Gastroesophageal sphincter (tissue), 4 donors: ENCODE results near the gene NOS3. TPM values are rescaled to one million over a fixed set of nuclear protein-coding genes. Genes with fewer than 3 reads are reported as not detected.

ENCODE experiments used
- ATAC-seq: fragments of 150-250 bp; one replicate; pipeline ENCODE4 v1.9.1; 2016; ENCODE audit warnings: mild to moderate bottlenecking, moderate library complexity
- H3K27ac ChIP-seq, 4 donors: fragments of 200-600 bp; sonication (generic) in 3 of 4; 1 replicate in 3 of 4; 2 replicates in 1 of 4; pipeline ENCODE4 v1.5.1; 2016 to 2019
- H3K27me3 ChIP-seq: fragments of 200-600 bp; sonication (generic); one replicate; pipeline ENCODE4 v1.5.1; 2019
- H3K36me3 ChIP-seq, 2 donors: fragments of 200-600 bp; sonication (generic); one replicate each; pipeline ENCODE4 v1.5.1; 2019; ENCODE audit warnings: control low read depth in 1 of 2
- H3K4me1 ChIP-seq, 3 donors: fragments of 200-600 bp; sonication (generic); 1 replicate in 2 of 3; 2 replicates in 1 of 3; pipeline ENCODE4 v1.5.1; 2016 to 2019; ENCODE audit warnings: control low read depth in 2 of 3
- H3K4me3 ChIP-seq, 2 donors: fragments of 200-600 bp; sonication (generic); one replicate each; pipeline ENCODE4 v1.5.1; 2019; ENCODE audit warnings: mild to moderate bottlenecking in 1 of 2, moderate library complexity in 1 of 2
- H3K9me3 ChIP-seq, 3 donors: fragments of 200-600 bp; sonication (generic); one replicate each; pipeline ENCODE4 v1.5.1; 2017 to 2019; ENCODE audit warnings: control low read depth in 2 of 3
- EP300 ChIP-seq: sonication (generic); formaldehyde crosslinking; IDR thresholded peaks from one replicate; pipeline ENCODE4 v1.6.1; 2017; ENCODE audit warnings: antibody characterized with exemption, mild to moderate bottlenecking
- POLR2A ChIP-seq, 2 donors: fragments of 450-650 bp; IDR thresholded peaks; one replicate each; pipeline ENCODE4 v1.6.1; 2017; ENCODE audit warnings: antibody characterized with exemption in 2 of 2, mild to moderate bottlenecking in 2 of 2, moderate library complexity in 1 of 2
- POLR2AphosphoS5 ChIP-seq: sonication (generic); formaldehyde crosslinking; IDR thresholded peaks from one replicate; pipeline ENCODE4 v1.6.1; 2017; ENCODE audit warnings: antibody characterized with exemption
- WGBS, 2 donors: methylation state at CpG; one replicate each; pipeline ENCODE4 v1.1.5; 2018; ENCODE audit warnings: low coverage in 1 of 2; 5-methylcytosine and 5-hydroxymethylcytosine counted together
- total RNA-seq, 4 donors: library from RNA; depleted of rRNA; stranded (reverse); fragments of >200 nt; gene quantifications; one replicate each; pipeline ENCODE4 v1.1.0, GENCODE V29; 2016
- TF ChIP-seq, protein P1 (sequence below), 4 experiments: fragments of 200-600 bp in 2 of 4; fragments of 450-650 bp in 2 of 4; sonication (generic) in 1 of 4; IDR thresholded peaks; one replicate each; pipeline ENCODE4 v1.5.1; 2017 to 2019; ENCODE audit warnings: antibody characterized with exemption in 4 of 4, mild to moderate bottlenecking in 2 of 4, moderate library complexity in 2 of 4

Gene NOS3
- total RNA-seq, 4 donors from 2014 or later: 6.8 to 29.4 (median 13.5) TPM

DNA sequence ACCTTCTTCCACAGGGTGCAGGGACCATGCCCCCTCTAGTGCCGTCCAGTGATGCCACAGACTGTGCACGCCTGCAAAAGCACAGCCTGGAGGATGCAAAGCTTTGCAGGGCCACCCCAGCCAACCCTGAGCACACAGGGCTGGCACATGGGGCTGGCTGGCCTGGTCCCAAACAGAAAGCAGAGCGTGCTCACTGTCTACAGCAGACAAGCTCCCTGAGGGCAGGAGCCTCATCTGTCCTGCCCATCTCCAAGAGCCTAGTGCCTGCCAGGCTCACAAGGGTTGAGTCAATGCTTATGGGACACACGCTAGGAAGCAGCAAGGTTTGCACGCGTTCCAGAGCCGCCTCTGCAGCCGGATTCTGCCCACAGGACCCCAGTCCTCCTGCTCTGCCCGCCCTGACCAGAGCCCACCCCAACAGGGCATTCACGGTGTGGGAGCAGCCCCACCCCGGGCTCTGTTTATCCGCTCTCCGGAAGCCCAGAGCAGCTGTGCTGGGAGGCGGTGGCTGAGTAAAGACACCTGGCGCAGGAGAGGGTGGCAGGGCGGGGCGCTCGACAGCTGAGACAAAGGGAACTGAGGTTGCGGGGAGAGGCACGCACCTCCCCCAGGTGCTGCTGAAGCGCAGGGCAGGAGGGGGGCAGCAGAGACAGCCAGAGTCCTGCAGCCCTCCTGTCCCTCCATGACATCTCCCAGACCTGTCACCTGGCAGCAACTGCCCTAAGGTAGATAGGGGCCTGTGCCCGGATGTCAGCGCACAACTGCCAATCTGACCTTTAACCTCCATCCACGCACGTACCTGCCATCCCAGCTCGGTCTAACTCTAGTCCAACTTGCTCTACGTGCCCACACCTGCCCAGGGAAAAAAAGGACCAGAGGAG is 17.0 kb upstream of the NOS3 start:
- 40% methylated on average over 3 of the region's 27 CpGs; no CpG with 5 or more reads in 1 of the 2 donors for WGBS, 2 donors
- Histone ChIP-seq H3K27ac (peak overlapping the region in 3 of 4 donors; percentile 85 to 89 (median 86)), H3K4me1 (peaks cover 0 to 97% (median 45%) of the 10 kb centered on the region in 3 donors), H3K4me3 (peak overlapping the region in 1 of 2 donors; percentile 70), H3K36me3 (no peaks in the 10 kb centered on the region), H3K27me3 (peaks cover 38% of the 10 kb centered on the region), H3K9me3 (no peaks in the 10 kb centered on the region)
- ATAC-seq: no peak
- TF ChIP-seq POLR2AphosphoS5 (no peak), POLR2A (IDR thresholded peaks at IDR 0.05) (no peak), EP300 (no peak)
- TF ChIP-seq, protein P1, sequence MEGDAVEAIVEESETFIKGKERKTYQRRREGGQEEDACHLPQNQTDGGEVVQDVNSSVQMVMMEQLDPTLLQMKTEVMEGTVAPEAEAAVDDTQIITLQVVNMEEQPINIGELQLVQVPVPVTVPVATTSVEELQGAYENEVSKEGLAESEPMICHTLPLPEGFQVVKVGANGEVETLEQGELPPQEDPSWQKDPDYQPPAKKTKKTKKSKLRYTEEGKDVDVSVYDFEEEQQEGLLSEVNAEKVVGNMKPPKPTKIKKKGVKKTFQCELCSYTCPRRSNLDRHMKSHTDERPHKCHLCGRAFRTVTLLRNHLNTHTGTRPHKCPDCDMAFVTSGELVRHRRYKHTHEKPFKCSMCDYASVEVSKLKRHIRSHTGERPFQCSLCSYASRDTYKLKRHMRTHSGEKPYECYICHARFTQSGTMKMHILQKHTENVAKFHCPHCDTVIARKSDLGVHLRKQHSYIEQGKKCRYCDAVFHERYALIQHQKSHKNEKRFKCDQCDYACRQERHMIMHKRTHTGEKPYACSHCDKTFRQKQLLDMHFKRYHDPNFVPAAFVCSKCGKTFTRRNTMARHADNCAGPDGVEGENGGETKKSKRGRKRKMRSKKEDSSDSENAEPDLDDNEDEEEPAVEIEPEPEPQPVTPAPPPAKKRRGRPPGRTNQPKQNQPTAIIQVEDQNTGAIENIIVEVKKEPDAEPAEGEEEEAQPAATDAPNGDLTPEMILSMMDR (IDR thresholded peaks at IDR 0.05): no peak

DNA sequence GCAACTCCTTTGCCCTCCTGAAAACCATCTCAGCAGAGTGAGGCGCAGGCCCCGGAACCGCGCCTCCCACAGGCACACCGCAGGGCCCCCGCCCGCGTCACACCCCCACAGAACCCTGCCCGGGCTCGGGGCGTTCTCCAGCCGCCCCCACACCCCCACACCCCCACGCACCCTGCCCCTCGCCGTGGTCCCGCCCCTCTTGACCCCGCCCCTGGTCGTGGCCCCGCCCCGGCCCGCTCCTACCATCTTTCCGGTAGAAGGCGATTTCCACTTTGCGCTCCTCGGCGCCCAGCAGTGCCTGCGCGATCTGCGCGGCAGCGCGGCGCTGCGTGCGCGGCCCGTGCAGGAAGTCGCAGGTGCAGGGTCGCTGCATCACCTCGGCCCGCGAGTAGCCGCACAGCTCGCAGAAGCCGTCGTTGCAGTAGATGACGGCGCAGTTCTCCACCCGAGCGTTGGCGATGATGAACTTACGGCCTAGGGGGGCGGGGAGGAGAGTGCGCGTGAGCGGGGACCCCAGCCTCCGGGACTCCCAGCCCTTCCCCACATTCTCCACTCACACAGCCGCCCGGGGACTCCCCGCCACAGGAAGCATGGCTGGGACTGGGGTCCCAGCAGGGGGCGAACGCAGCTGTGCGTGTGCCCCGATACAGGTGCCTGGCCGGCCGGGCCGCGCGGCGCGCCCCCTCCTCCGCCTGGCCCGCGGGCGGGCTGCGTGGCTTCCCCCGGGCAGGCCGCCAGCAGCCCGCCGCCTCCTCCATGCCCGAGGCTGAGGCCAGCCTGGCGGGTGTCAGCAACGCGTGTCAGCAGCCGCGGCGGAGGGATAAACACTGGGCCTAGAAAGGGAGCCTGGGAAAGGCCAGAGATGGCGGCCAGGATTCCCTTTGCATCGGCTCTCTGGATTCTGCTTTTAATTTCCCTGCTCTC is 16.1 kb upstream of the NOS3 start:
- peak overlapping the region; percentile 11 to 70 for H3K4me3 ChIP-seq
- H3K36me3 ChIP-seq: no peaks in the 10 kb centered on the region
- H3K9me3 ChIP-seq: no peaks in the 10 kb centered on the region
- peaks cover 38% of the 10 kb centered on the region for H3K27me3 ChIP-seq
- H3K27ac ChIP-seq: peak overlapping the region; percentile 44 to 89 (median 86)
- H3K4me1 ChIP-seq: peaks cover 0 to 97% (median 48%) of the 10 kb centered on the region in 3 donors
- ATAC-seq: no peak
- TF ChIP-seq EP300: no peak
- peak in 1 of 2 donors; percentile 41 for TF ChIP-seq POLR2A (IDR thresholded peaks at IDR 0.05)
- TF ChIP-seq, protein P1 (IDR thresholded peaks at IDR 0.05): peak in 3 of 4 experiments; percentile 23 to 55 (median 39)
- no peak for TF ChIP-seq POLR2AphosphoS5
- 0 to 50% methylated on average over 1 of the region's 89 CpGs for WGBS, 2 donors

DNA sequence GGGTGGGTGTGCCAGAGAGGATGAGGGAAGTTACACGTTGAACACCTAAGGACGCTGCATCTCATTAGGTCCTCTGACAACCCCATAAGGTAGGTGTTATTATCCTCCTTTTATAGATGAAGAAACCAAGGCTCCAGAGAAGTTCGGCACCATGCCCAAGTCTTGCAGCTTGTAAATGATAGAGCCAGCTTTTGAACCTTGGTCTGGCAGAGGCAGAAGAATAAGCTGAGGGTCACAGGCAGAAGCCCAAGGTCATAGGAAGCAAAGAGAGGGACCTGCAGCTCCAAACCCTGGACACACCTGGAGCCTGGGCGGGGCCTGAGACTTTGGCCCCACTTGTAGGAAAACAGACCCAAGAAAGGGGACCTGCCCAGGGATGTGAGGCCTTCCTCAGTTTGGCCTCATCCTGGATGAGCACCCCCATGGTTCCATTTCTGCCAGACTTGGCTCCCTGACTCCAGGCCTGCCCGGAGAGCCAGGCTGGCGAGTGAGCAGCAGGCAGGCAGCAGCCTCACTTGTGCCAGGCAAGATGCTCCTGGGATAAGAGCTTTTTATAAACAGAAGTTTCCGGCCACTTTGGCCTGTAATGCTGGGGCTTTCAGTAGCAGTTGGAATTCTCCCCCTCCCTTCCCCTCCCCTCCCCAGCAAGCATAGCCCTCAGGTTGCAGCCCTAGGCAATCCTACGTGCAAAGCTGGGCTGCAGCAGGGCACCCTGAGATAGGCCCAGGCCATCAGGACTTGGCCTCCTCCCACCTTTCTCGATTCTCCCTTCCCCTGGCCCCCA is 15.1 kb upstream of the NOS3 start:
- 40 to 65% methylated on average over 1 to 5 of the region's 9 CpGs for WGBS, 2 donors
- Histone ChIP-seq H3K4me1 (peaks cover 0 to 97% (median 38%) of the 10 kb centered on the region in 3 donors), H3K36me3 (no peaks in the 10 kb centered on the region), H3K27ac (peak overlapping the region; percentile 44 to 89 (median 86)), H3K4me3 (peak overlapping the region; percentile 11 to 70), H3K27me3 (peaks cover 38% of the 10 kb centered on the region), H3K9me3 (no peaks in the 10 kb centered on the region)
- TF ChIP-seq, protein P1 (IDR thresholded peaks at IDR 0.05): no peak
- TF ChIP-seq EP300 (no peak), POLR2AphosphoS5 (no peak), POLR2A (IDR thresholded peaks at IDR 0.05) (no peak)
- ATAC-seq: no peak

DNA sequence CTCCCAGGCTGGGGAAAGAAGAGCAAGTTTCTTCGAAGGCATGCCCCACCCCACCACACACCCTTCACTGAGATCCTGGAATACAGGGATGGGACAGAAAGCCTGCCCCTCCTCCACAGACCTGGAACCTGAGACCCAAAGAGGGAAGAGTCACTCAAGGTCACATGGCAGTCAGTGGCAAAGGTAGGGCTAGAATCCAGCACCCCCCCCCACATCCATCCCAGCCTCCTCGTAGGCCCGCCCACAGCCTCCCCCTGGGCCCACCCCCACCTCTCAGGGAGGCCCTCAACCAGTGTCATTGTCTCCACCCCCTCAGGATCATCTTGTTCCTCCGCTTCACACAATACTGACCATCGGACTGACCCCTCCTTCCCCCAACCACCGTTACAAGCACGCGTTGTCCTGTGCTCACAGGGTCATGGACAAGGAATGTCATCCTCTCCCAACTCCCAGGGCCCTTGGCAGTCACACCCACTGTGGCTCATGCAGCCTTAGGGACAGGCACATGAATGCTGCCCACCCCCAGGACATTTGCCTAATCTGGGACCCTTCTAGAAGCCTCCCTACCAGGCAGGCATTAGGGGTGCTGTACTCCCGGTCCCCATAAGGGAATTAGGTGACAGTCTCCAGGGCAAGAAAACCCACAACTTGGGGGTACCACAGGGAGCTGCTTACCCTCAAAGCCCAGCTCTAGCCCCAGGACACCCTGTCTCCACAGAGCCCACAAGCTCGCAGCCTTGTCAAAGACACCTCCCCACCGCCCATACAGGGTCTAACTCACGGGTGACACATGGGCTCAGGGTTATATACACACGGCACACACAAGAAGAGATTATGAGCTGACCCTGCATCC is 14.1 kb upstream of the NOS3 start:
- peak; percentile 22 for ATAC-seq

More for the DNA sequence above, 14.1 kb upstream of the NOS3 start:
- TF ChIP-seq POLR2AphosphoS5: peak; percentile 45
- TF ChIP-seq, protein P1 (IDR thresholded peaks at IDR 0.05): no peak
- Histone ChIP-seq H3K27ac (peak overlapping the region; percentile 44 to 89 (median 86)), H3K4me1 (peaks cover 0 to 88% (median 27%) of the 10 kb centered on the region in 3 donors), H3K4me3 (peak overlapping the region; percentile 60 to 70), H3K9me3 (no peaks in the 10 kb centered on the region), H3K36me3 (no peaks in the 10 kb centered on the region), H3K27me3 (peaks cover 38% of the 10 kb centered on the region)
- WGBS, 2 donors: 0% methylated on average over 1 of the region's 13 CpGs; no CpG with 5 or more reads in 1 of the 2 donors
